OCI-LY1 (cell line): ENCODE measurements around the gene CAPS.

Experiments
- H2AFZ ChIP-seq: fragments of 200-600 bp; sonication (generic), shearing (Covaris generic); 2 replicates; pipeline ENCODE4 v1.6.0; 2014; ENCODE audit warnings: antibody characterized with exemption, mild to moderate bottlenecking, low read length
- H3F3A ChIP-seq: fragments of 200-600 bp; sonication (generic), shearing (Covaris generic); 2 replicates; pipeline ENCODE4 v1.6.0; 2014; ENCODE audit warnings: mild to moderate bottlenecking, antibody characterized with exemption, low read length, moderate library complexity; ENCODE audit not compliant: insufficient read depth
- H3K27ac ChIP-seq: fragments of 200-600 bp; sonication (generic); 2 replicates; pipeline ENCODE4 v1.5.1; 2014; ENCODE audit warnings: low read length, mixed run types, mild to moderate bottlenecking, low read depth; ENCODE audit not compliant: poor library complexity, severe bottlenecking
- H3K27me3 ChIP-seq: fragments of 200-600 bp; sonication (generic); 2 replicates; pipeline ENCODE4 v1.6.0; 2014; ENCODE audit warnings: antibody characterized with exemption, mild to moderate bottlenecking, low read length, moderate library complexity; ENCODE audit not compliant: insufficient read depth
- H3K36me3 ChIP-seq: fragments of 200-600 bp; sonication (generic); 2 replicates; pipeline ENCODE4 v1.6.1; 2014; ENCODE audit warnings: mild to moderate bottlenecking, antibody characterized with exemption, low read length, moderate library complexity, mixed read lengths; ENCODE audit not compliant: insufficient read depth
- H3K4me1 ChIP-seq: fragments of 200-600 bp; sonication (generic); 2 replicates; pipeline ENCODE4 v1.5.1; 2014; ENCODE audit warnings: mild to moderate bottlenecking, low read length, moderate library complexity; ENCODE audit not compliant: insufficient read depth, severe bottlenecking
- H3K4me2 ChIP-seq: fragments of 200-600 bp; sonication (generic), shearing (Covaris generic); 2 replicates; pipeline ENCODE4 v1.6.1; 2014; ENCODE audit warnings: low read length
- H3K4me3 ChIP-seq: fragments of 200-600 bp; sonication (generic); 2 replicates; pipeline ENCODE4 v1.5.1; 2014; ENCODE audit warnings: low read length, low read depth, mild to moderate bottlenecking, mixed read lengths; ENCODE audit not compliant: poor library complexity, severe bottlenecking
- H3K79me2 ChIP-seq: fragments of 200-600 bp; shearing (Covaris generic); 2 replicates; pipeline ENCODE4 v1.6.1; 2016; ENCODE audit warnings: mixed run types, low read length, mixed read lengths; ENCODE audit not compliant: insufficient read depth
- H3K9ac ChIP-seq: fragments of 200-600 bp; sonication (generic), shearing (Covaris generic); 2 replicates; pipeline ENCODE4 v1.6.1; 2014; ENCODE audit warnings: mild to moderate bottlenecking, low read length, mixed read lengths
- H3K9me2 ChIP-seq: fragments of 200-600 bp; sonication (generic), shearing (Covaris generic); 2 replicates; pipeline ENCODE4 v1.6.1; 2014; ENCODE audit warnings: low read depth, mild to moderate bottlenecking, low read length, mixed read lengths
- H3K9me3 ChIP-seq: fragments of 200-600 bp; shearing (Covaris generic); 2 replicates; pipeline ENCODE4 v1.6.1; 2014; ENCODE audit warnings: low read length, mixed read lengths
- H4K20me1 ChIP-seq: fragments of 200-600 bp; sonication (generic), shearing (Covaris generic); 2 replicates; pipeline ENCODE4 v1.6.0; 2016; ENCODE audit warnings: mild to moderate bottlenecking, low read length; ENCODE audit not compliant: insufficient read depth
- EZH2 ChIP-seq: fragments of 200-600 bp; sonication (generic), shearing (Covaris generic); IDR thresholded peaks from 2 replicates; pipeline ENCODE4 v1.8.0; 2017; ENCODE audit warnings: borderline replicate concordance, mixed run types, mild to moderate bottlenecking, antibody characterized with exemption, low read length, moderate library complexity, mixed read lengths
- TF ChIP-seq, protein P1 (sequence below): fragments of 200-600 bp; sonication (generic), shearing (Covaris generic); IDR thresholded peaks from 2 replicates; pipeline ENCODE4 v1.5.1; 2017; ENCODE audit warnings: mild to moderate bottlenecking, antibody characterized with exemption, low read length, moderate library complexity, mixed read lengths

CAPS gene

GRCh38 chr19:5934069-5934401 lies 20.0 kb downstream of the CAPS start:
- Histone ChIP-seq H3K4me1 (no peaks in the 10 kb centered on the region), H3K9ac (no peak overlapping the region), H3K27me3 (no peaks in the 10 kb centered on the region), H3K9me3 (no peaks in the 10 kb centered on the region), H3K36me3 (peaks cover 78% of the 10 kb centered on the region), H3K9me2 (no peaks in the 10 kb centered on the region), H4K20me1 (no peaks in the 10 kb centered on the region), H3K27ac (no peak overlapping the region), H3K4me3 (no peak overlapping the region), H3F3A (no peaks in the 10 kb centered on the region), H3K4me2 (no peak overlapping the region), H3K79me2 (no peaks in the 10 kb centered on the region), H2AFZ (no peak overlapping the region)
- TF ChIP-seq, protein P1, sequence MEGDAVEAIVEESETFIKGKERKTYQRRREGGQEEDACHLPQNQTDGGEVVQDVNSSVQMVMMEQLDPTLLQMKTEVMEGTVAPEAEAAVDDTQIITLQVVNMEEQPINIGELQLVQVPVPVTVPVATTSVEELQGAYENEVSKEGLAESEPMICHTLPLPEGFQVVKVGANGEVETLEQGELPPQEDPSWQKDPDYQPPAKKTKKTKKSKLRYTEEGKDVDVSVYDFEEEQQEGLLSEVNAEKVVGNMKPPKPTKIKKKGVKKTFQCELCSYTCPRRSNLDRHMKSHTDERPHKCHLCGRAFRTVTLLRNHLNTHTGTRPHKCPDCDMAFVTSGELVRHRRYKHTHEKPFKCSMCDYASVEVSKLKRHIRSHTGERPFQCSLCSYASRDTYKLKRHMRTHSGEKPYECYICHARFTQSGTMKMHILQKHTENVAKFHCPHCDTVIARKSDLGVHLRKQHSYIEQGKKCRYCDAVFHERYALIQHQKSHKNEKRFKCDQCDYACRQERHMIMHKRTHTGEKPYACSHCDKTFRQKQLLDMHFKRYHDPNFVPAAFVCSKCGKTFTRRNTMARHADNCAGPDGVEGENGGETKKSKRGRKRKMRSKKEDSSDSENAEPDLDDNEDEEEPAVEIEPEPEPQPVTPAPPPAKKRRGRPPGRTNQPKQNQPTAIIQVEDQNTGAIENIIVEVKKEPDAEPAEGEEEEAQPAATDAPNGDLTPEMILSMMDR: no peak
- no peak for TF ChIP-seq EZH2

GRCh38 chr19:5934774-5935472 lies 20.9 kb downstream of the CAPS start:
- Histone ChIP-seq H2AFZ (no peak overlapping the region), H3K4me2 (no peak overlapping the region), H3K27me3 (no peaks in the 10 kb centered on the region), H3K9ac (no peak overlapping the region), H3F3A (no peaks in the 10 kb centered on the region), H3K27ac (no peak overlapping the region), H3K4me3 (no peak overlapping the region), H3K36me3 (peaks cover 77% of the 10 kb centered on the region), H3K4me1 (no peaks in the 10 kb centered on the region), H3K9me3 (no peaks in the 10 kb centered on the region), H4K20me1 (no peaks in the 10 kb centered on the region), H3K79me2 (no peaks in the 10 kb centered on the region), H3K9me2 (no peaks in the 10 kb centered on the region)
- TF ChIP-seq EZH2: no peak
- TF ChIP-seq, protein P1: no peak

DNA sequence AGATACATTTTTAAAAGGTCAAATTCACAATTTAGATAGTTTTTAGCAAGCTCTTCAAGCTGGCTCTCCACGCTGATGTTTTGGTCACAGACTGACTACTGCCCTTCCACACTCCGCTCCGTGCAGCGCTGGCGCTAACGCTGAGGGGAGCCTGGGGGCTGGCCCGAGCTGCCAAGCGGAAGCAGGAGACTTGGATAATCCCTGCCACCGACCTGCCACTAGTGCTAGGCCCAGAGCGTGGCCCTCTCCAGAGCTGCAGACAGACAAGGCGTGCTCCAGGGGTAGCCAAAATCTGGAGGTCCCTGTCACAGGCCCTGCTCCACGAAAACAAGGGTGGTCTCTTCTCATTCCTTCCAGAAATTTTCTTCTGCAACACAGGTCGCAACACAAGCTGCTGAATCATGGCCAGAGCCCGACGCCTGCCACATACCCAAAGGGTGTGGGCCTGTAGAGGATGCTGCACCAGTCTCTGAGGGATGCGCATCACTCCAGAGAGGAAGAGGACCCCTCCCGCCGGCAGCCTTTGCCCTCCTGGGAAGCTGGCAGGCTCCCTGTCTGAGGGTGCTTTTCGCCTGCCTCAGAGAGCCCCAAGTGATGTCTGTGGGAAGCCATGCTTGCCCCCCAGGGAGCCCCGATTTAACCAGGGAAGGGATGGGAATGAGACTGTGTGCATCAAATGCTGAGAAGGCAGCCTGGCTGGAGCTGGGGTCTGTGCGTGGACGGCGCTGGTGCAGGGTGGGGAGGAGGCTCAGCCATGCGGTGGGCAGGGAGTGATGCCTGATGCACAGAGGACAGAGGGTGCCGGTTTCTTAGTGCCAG lies 21.6 kb downstream of the CAPS start:
- peaks cover 77% of the 10 kb centered on the region for H3K36me3 ChIP-seq
- no peak for TF ChIP-seq EZH2
- TF ChIP-seq, protein P1: no peak
- H3K27me3 ChIP-seq: no peaks in the 10 kb centered on the region
- H3K9ac ChIP-seq: no peak overlapping the region
- H3K27ac ChIP-seq: no peak overlapping the region
- no peaks in the 10 kb centered on the region for H3K9me3 ChIP-seq
- no peaks in the 10 kb centered on the region for H4K20me1 ChIP-seq
- H3K79me2 ChIP-seq: no peaks in the 10 kb centered on the region
- no peaks in the 10 kb centered on the region for H3K9me2 ChIP-seq
- no peak overlapping the region for H3K4me3 ChIP-seq
- no peaks in the 10 kb centered on the region for H3K4me1 ChIP-seq
- H2AFZ ChIP-seq: no peak overlapping the region
- H3F3A ChIP-seq: no peaks in the 10 kb centered on the region
- no peak overlapping the region for H3K4me2 ChIP-seq
